ENCODE measurements around the gene MYH15. TPM values are rescaled to one million over a fixed set of nuclear protein-coding genes. Genes with fewer than 3 reads are reported as not detected.

Gene MYH15
- total RNA-seq, 1 donor from 2014 or later: 0.42 TPM

- intact Hi-C loops (cut with micrococcal nuclease): no loop called here
These were observed 89.5 kb downstream of the MYH15 start for GRCh38 chr3:108420926-108421325.

GRCh38 chr3:108416111-108416869 lies 94.1 kb downstream of the MYH15 start:
- intact Hi-C loops (cut with micrococcal nuclease): no loop called here

GRCh38 chr3:108415661-108416060 lies 94.7 kb downstream of the MYH15 start:
- intact Hi-C loops (cut with micrococcal nuclease): no loop called here

- intact Hi-C loops (cut with micrococcal nuclease): no loop called here
These were observed 96.4 kb downstream of the MYH15 start for GRCh38 chr3:108414007-108414406.

- intact Hi-C loops (cut with micrococcal nuclease): no loop called here
These were observed 98.2 kb downstream of the MYH15 start for GRCh38 chr3:108412121-108412750.

- intact Hi-C loops (cut with micrococcal nuclease): no loop called here
These were observed 99.8 kb downstream of the MYH15 start for GRCh38 chr3:108410531-108410984.

GRCh38 chr3:108409800-108410178 lies 100.6 kb downstream of the MYH15 start:
- intact Hi-C loops (cut with micrococcal nuclease): loop anchor here (5.0 to 10.0 kb wide), 3 partner anchors 355 to 1172 kb away; no protein-coding TSS in a partner anchor

- intact Hi-C loops (cut with micrococcal nuclease): loop anchor here (5.0 to 10.0 kb wide), 3 partner anchors 354 to 1172 kb away; no protein-coding TSS in a partner anchor
These were observed 101.3 kb downstream of the MYH15 start for GRCh38 chr3:108408883-108409799.

- intact Hi-C loops (cut with micrococcal nuclease): loop anchor here (2.0 to 10.0 kb wide), 4 partner anchors 319 to 1171 kb away; no protein-coding TSS in a partner anchor
These were observed 102.5 kb downstream of the MYH15 start for GRCh38 chr3:108407886-108408285.

GRCh38 chr3:108406661-108407206 lies 103.7 kb downstream of the MYH15 start:
- intact Hi-C loops (cut with micrococcal nuclease): loop anchor here (1.0 to 10.0 kb wide), 8 partner anchors 71 to 1169 kb away; partner anchors contain the start of gene IFT57

- intact Hi-C loops (cut with micrococcal nuclease): loop anchor here (1.0 to 10.0 kb wide), 8 partner anchors 71 to 1169 kb away; partner anchors contain the start of gene IFT57
These were observed 104.2 kb downstream of the MYH15 start for GRCh38 chr3:108406063-108406660.

- intact Hi-C loops (cut with micrococcal nuclease): loop anchor here (10.0 kb wide), 2 partner anchors 350 to 710 kb away; no protein-coding TSS in a partner anchor
These were observed 106.0 kb downstream of the MYH15 start for GRCh38 chr3:108404368-108404767.

- intact Hi-C loops (cut with micrococcal nuclease): loop anchor here (10.0 kb wide), 2 partner anchors 349 to 709 kb away; no protein-coding TSS in a partner anchor
These were observed 106.6 kb downstream of the MYH15 start for GRCh38 chr3:108403686-108404345.

- intact Hi-C loops (cut with micrococcal nuclease): loop anchor here (10.0 kb wide), 2 partner anchors 348 to 708 kb away; no protein-coding TSS in a partner anchor
These were observed 107.2 kb downstream of the MYH15 start for GRCh38 chr3:108403198-108403597.

- intact Hi-C loops (cut with micrococcal nuclease): loop anchor here (10.0 kb wide), 2 partner anchors 347 to 707 kb away; no protein-coding TSS in a partner anchor
These were observed 108.6 kb downstream of the MYH15 start for GRCh38 chr3:108401836-108402235.

- intact Hi-C loops (cut with micrococcal nuclease): no loop called here
These were observed 111.9 kb downstream of the MYH15 start for GRCh38 chr3:108398510-108398909.

- intact Hi-C loops (cut with micrococcal nuclease): no loop called here
These were observed 114.1 kb downstream of the MYH15 start for GRCh38 chr3:108396336-108396735.

- intact Hi-C loops (cut with micrococcal nuclease): no loop called here
These were observed 115.8 kb downstream of the MYH15 start for GRCh38 chr3:108394563-108394962.

GRCh38 chr3:108394016-108394415 lies 116.4 kb downstream of the MYH15 start:
- intact Hi-C loops (cut with micrococcal nuclease): no loop called here

All from T-helper 1 cell treated with Interleukin-12 subunit alpha and Interleukin-12 subunit beta and Interleukin-4 antibody, amounts not matched to agents 30 ng/mL and 1 ng/mL, for 36 hours (primary cell).